HEK293 (cell line): ENCODE data around the gene EYA2.

Source experiments
- KLF10 ChIP-seq: fragments of 450-650 bp; IDR thresholded peaks from 2 replicates; pipeline ENCODE4 v1.5.1; 2018; ENCODE audit warnings: missing biosample characterization, mild to moderate bottlenecking, missing genetic modification characterization
- YY1 ChIP-seq: fragments of 450-650 bp; formaldehyde crosslinking; IDR thresholded peaks from 2 replicates; pipeline ENCODE4 v1.5.1; 2018; ENCODE audit warnings: missing biosample characterization, missing genetic modification characterization
- ZNF266 ChIP-seq: fragments of 450-650 bp; formaldehyde crosslinking; IDR thresholded peaks from 2 replicates; pipeline ENCODE4 v1.5.1; 2016; ENCODE audit warnings: missing biosample characterization, missing genetic modification characterization, low read depth
- ZNF585B ChIP-seq: fragments of 450-650 bp; formaldehyde crosslinking; IDR thresholded peaks from 2 replicates; pipeline ENCODE4 v1.5.1; 2016; ENCODE audit warnings: missing biosample characterization, missing genetic modification characterization
- ZNF639 ChIP-seq: fragments of 450-650 bp; formaldehyde crosslinking; IDR thresholded peaks from 2 replicates; pipeline ENCODE4 v1.5.1; 2016; ENCODE audit warnings: missing biosample characterization, missing genetic modification characterization
- ZNF704 ChIP-seq: fragments of 450-650 bp; formaldehyde crosslinking; IDR thresholded peaks from 2 replicates; pipeline ENCODE4 v1.5.1; 2016; ENCODE audit warnings: missing biosample characterization, missing genetic modification characterization
- ZSCAN16 ChIP-seq: fragments of 450-650 bp; formaldehyde crosslinking; IDR thresholded peaks from 2 replicates; pipeline ENCODE4 v1.5.1; 2016; ENCODE audit warnings: missing biosample characterization, missing genetic modification characterization
- TF ChIP-seq, protein P1 (sequence below): fragments of 450-650 bp; formaldehyde crosslinking; IDR thresholded peaks from 2 replicates; pipeline ENCODE4 v1.5.1; 2016; ENCODE audit warnings: missing biosample characterization, missing genetic modification characterization

GRCh38 chr20:47212606-47213207 lies 318.1 kb downstream of the EYA2 start:
- TF ChIP-seq, protein P1, sequence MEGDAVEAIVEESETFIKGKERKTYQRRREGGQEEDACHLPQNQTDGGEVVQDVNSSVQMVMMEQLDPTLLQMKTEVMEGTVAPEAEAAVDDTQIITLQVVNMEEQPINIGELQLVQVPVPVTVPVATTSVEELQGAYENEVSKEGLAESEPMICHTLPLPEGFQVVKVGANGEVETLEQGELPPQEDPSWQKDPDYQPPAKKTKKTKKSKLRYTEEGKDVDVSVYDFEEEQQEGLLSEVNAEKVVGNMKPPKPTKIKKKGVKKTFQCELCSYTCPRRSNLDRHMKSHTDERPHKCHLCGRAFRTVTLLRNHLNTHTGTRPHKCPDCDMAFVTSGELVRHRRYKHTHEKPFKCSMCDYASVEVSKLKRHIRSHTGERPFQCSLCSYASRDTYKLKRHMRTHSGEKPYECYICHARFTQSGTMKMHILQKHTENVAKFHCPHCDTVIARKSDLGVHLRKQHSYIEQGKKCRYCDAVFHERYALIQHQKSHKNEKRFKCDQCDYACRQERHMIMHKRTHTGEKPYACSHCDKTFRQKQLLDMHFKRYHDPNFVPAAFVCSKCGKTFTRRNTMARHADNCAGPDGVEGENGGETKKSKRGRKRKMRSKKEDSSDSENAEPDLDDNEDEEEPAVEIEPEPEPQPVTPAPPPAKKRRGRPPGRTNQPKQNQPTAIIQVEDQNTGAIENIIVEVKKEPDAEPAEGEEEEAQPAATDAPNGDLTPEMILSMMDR (tag by site-specific recombination), result no peak
- TF ChIP-seq ZNF585B (tag by site-specific recombination), result no peak
- no peak for TF ChIP-seq KLF10 (tag by site-specific recombination)
- TF ChIP-seq ZNF704 (tag by site-specific recombination), result no peak
- TF ChIP-seq ZSCAN16 (tag by site-specific recombination), result no peak
- TF ChIP-seq ZNF639, result no peak
- TF ChIP-seq ZNF266 (tag by site-specific recombination), result no peak
- no peak for TF ChIP-seq YY1
